GM21526 (cell line): ENCODE results near the gene TOR4A.
A peak's percentile ranks its signal among the peaks of the same experiment; 100 is the strongest.
"Not testable (repeated sequence)": the region's sequence is repeated elsewhere in the genome, so short reads cannot be mapped to it uniquely, and the experiment has no call there.

ENCODE experiments used
- ATAC-seq: cut with Tn5 transposase; IDR thresholded peaks from one replicate; pipeline ENCODE4 v1.9.1; 2021; ENCODE audit warnings: moderate library complexity; ENCODE audit not compliant: unreplicated experiment, low FRiP score

TOR4A gene

GRCh38 chr9:137251490-137252268 lies 25.8 kb upstream of the TOR4A start:
- ATAC-seq, result no peak

GRCh38 chr9:137252555-137253506 lies 24.7 kb upstream of the TOR4A start:
- no peak for ATAC-seq

GRCh38 chr9:137253717-137254623 lies 23.6 kb upstream of the TOR4A start:
- ATAC-seq, result no peak

GRCh38 chr9:137254624-137255447 lies 22.7 kb upstream of the TOR4A start, which contains the start of gene NELFB:
NELFB (plus strand) TSS chr9:137255327.
- ATAC-seq, result peak; percentile 52

GRCh38 chr9:137255448-137256114 lies 21.9 kb upstream of the TOR4A start:
- peak; percentile 26 for ATAC-seq

GRCh38 chr9:137256362-137256761 lies 21.2 kb upstream of the TOR4A start:
- no peak for ATAC-seq

- ATAC-seq, result no peak
These were observed 20.7 kb upstream of the TOR4A start for GRCh38 chr9:137256856-137257255.

- not testable (repeated sequence) for ATAC-seq
These were observed 15.2 kb upstream of the TOR4A start for GRCh38 chr9:137262173-137262908.

GRCh38 chr9:137262909-137263285 lies 14.6 kb upstream of the TOR4A start:
- ATAC-seq, result no peak

- ATAC-seq, result no peak
These were observed 14.0 kb upstream of the TOR4A start for GRCh38 chr9:137263506-137263905.

GRCh38 chr9:137264067-137264466 lies 13.5 kb upstream of the TOR4A start:
- ATAC-seq, result no peak

- ATAC-seq, result no peak
These were observed 11.9 kb upstream of the TOR4A start for GRCh38 chr9:137265496-137266161.

- no peak for ATAC-seq
These were observed 11.4 kb upstream of the TOR4A start for GRCh38 chr9:137266162-137266527.

GRCh38 chr9:137266585-137267453 lies 10.7 kb upstream of the TOR4A start:
- no peak for ATAC-seq

- no peak for ATAC-seq
These were observed 9.6 kb upstream of the TOR4A start for GRCh38 chr9:137267933-137268355.

- ATAC-seq, result no peak
These were observed 8.9 kb upstream of the TOR4A start for GRCh38 chr9:137268538-137269201.
